GM12878 (cell line): ENCODE data around the gene RGSL1.

ENCODE experiments used
- BMI1 ChIP-seq: fragments of 450-650 bp; IDR thresholded peaks from 2 replicates; pipeline ENCODE4 v1.6.1; 2016; ENCODE audit warnings: mild to moderate bottlenecking, moderate library complexity, borderline replicate concordance
- EP300 ChIP-seq, 2 experiments: fragments of 150-350 bp in 1 of 2; IDR thresholded peaks; 2 replicates each; pipeline ENCODE4 v1.6.1; 2011 to 2012; ENCODE audit warnings: low read depth in 2 of 2, low read length in 2 of 2, borderline replicate concordance in 1 of 2, improper control_type of control experiment in 1 of 2, inconsistent platforms in 1 of 2; ENCODE audit not compliant: control insufficient read depth in 1 of 2
- SUZ12 ChIP-seq: fragments of 200-600 bp; sonication (generic); IDR thresholded peaks from one replicate; pipeline ENCODE4 v1.6.1; 2018; ENCODE audit warnings: antibody characterized with exemption, mild to moderate bottlenecking; ENCODE audit not compliant: unreplicated experiment
- TF ChIP-seq, protein P1 (sequence below): fragments of 450-650 bp; IDR thresholded peaks from 2 replicates; pipeline ENCODE4 v1.6.1; 2017; ENCODE audit warnings: borderline replicate concordance
- TF ChIP-seq, protein P2 (sequence below), 3 experiments: IDR thresholded peaks in 2 of 3; conservative IDR thresholded peaks in 1 of 3; 2 replicates each; pipeline ENCODE4 v1.5.1; 2011; ENCODE audit warnings: low read depth in 3 of 3, low read length in 3 of 3, mild to moderate bottlenecking in 3 of 3, control low read depth in 2 of 3, moderate library complexity in 2 of 3, inconsistent platforms in 1 of 3, mixed read lengths in 1 of 3; ENCODE audit not compliant: control insufficient read depth in 2 of 3, insufficient read depth in 1 of 3; ENCODE audit errors: extremely low read depth in 1 of 3

DNA sequence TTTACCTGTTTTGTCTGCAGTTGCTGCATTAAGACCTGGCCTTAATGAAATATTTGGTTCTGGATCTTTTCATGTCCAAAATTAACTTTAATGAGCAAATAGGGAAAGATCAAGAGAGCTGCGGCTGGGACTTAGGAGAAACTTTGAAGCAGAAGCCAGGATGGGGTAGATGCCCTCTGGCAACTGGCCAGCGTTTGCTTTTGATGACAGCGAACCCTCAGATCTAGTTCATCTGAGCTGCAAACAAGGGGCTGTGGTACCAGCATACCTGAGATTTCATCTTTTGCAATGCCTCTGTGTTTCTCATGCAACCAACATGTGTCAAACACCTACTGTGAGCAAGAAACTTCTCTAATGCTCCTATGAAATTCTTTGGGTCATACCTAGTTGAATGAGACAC is 36.5 kb upstream of the RGSL1 start:
- TF ChIP-seq, protein P1, sequence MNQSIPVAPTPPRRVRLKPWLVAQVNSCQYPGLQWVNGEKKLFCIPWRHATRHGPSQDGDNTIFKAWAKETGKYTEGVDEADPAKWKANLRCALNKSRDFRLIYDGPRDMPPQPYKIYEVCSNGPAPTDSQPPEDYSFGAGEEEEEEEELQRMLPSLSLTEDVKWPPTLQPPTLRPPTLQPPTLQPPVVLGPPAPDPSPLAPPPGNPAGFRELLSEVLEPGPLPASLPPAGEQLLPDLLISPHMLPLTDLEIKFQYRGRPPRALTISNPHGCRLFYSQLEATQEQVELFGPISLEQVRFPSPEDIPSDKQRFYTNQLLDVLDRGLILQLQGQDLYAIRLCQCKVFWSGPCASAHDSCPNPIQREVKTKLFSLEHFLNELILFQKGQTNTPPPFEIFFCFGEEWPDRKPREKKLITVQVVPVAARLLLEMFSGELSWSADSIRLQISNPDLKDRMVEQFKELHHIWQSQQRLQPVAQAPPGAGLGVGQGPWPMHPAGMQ = no peak
- TF ChIP-seq EP300 (IDR thresholded peaks at IDR 0.05; ENCODE audit: borderline replicate concordance in 1 of 2, control insufficient read depth in 1 of 2, low read depth in 2 of 2, low read length in 2 of 2) = no peak
- no peak for TF ChIP-seq SUZ12
- no peak for TF ChIP-seq BMI1
- TF ChIP-seq, protein P2, sequence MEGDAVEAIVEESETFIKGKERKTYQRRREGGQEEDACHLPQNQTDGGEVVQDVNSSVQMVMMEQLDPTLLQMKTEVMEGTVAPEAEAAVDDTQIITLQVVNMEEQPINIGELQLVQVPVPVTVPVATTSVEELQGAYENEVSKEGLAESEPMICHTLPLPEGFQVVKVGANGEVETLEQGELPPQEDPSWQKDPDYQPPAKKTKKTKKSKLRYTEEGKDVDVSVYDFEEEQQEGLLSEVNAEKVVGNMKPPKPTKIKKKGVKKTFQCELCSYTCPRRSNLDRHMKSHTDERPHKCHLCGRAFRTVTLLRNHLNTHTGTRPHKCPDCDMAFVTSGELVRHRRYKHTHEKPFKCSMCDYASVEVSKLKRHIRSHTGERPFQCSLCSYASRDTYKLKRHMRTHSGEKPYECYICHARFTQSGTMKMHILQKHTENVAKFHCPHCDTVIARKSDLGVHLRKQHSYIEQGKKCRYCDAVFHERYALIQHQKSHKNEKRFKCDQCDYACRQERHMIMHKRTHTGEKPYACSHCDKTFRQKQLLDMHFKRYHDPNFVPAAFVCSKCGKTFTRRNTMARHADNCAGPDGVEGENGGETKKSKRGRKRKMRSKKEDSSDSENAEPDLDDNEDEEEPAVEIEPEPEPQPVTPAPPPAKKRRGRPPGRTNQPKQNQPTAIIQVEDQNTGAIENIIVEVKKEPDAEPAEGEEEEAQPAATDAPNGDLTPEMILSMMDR (IDR thresholded peaks at IDR 0.05 in 2 of 3, conservative IDR thresholded peaks at IDR 0.05 in 1 of 3; ENCODE audit: control insufficient read depth in 2 of 3, extremely low read depth in 1 of 3, insufficient read depth in 1 of 3, low read depth in 3 of 3, low read length in 3 of 3) = no peak
